NB4 (cell line): Measurements from ENCODE around the gene CBLN3.

Experiments used
- DNase-seq: peaks from one replicate; pipeline ENCODE4 v3.0.0; 2010; ENCODE audit warnings: low read depth
- H3K4me3 ChIP-seq: one replicate; pipeline ENCODE4 v1.5.1; 2011; ENCODE audit warnings: mild to moderate bottlenecking, low read depth, low read length, moderate library complexity
- CTCF ChIP-seq: IDR thresholded peaks from one replicate; pipeline ENCODE4 v1.5.1; 2012; ENCODE audit warnings: low read depth, low read length
- MAX ChIP-seq: IDR thresholded peaks from 2 replicates; pipeline ENCODE4 v1.6.1; 2011; ENCODE audit warnings: low read depth, low read length
- MYC ChIP-seq: IDR thresholded peaks from 2 replicates; pipeline ENCODE4 v1.6.1; 2011; ENCODE audit warnings: low read depth, low read length
- POLR2A ChIP-seq: IDR thresholded peaks from 2 replicates; pipeline ENCODE4 v1.6.1; 2011; ENCODE audit warnings: mild to moderate bottlenecking; ENCODE audit not compliant: insufficient read length; ENCODE audit errors: extremely low read depth

CBLN3 gene

GRCh38 chr14:24398293-24398652, 31.2 kb downstream of the CBLN3 start:
- DNase-seq = no peak
- TF ChIP-seq MYC = no peak
- TF ChIP-seq MAX = no peak
- TF ChIP-seq POLR2A = no peak
- no peak for TF ChIP-seq CTCF
- H3K4me3 ChIP-seq = no peak overlapping the region

GRCh38 chr14:24397639-24398292, 31.7 kb downstream of the CBLN3 start:
- no peak overlapping the region for H3K4me3 ChIP-seq
- TF ChIP-seq CTCF (no peak), MYC (no peak), POLR2A (no peak), MAX (no peak)
- no peak for DNase-seq

- DNase-seq = peak; percentile 76
- no peak for TF ChIP-seq POLR2A
- no peak for TF ChIP-seq MYC
- H3K4me3 ChIP-seq = no peak overlapping the region
Observed at GRCh38 chr14:24395609-24396582, 33.6 kb downstream of the CBLN3 start.

GRCh38 chr14:24394275-24394674, 35.2 kb downstream of the CBLN3 start:
- TF ChIP-seq CTCF (no peak), MAX (no peak), MYC (no peak)
- no peak overlapping the region for H3K4me3 ChIP-seq
- DNase-seq = peak; percentile 39

GRCh38 chr14:24392325-24393091, 37.0 kb downstream of the CBLN3 start:
- no peak for DNase-seq
- no peak for TF ChIP-seq MAX
- no peak for TF ChIP-seq POLR2A
- no peak for TF ChIP-seq MYC
- TF ChIP-seq CTCF = no peak
- H3K4me3 ChIP-seq = no peak overlapping the region
